Right lobe of liver (tissue), 4 donors: ENCODE data around the gene RMDN2.

ENCODE experiments used
- POLR2A ChIP-seq: fragments of 450-650 bp; IDR thresholded peaks from one replicate; pipeline ENCODE4 v1.6.1; 2017; ENCODE audit warnings: antibody characterized with exemption, mild to moderate bottlenecking
- TF ChIP-seq, protein P1 (sequence below), 4 donors: fragments of 200-600 bp in 3 of 4; fragments of 450-650 bp in 1 of 4; IDR thresholded peaks; one replicate each; pipeline versions ENCODE4 v1.5.1 to v1.8.0; 2016 to 2022; ENCODE audit warnings: antibody characterized with exemption in 4 of 4, mild to moderate bottlenecking in 2 of 4
- donor health status: DM: no; HTN: no; CAD: no.
- donor health status: DM: no; HTN: no; CAD: no.
- donor health status: DM: no; HTN: yes; CAD: no.

DNA sequence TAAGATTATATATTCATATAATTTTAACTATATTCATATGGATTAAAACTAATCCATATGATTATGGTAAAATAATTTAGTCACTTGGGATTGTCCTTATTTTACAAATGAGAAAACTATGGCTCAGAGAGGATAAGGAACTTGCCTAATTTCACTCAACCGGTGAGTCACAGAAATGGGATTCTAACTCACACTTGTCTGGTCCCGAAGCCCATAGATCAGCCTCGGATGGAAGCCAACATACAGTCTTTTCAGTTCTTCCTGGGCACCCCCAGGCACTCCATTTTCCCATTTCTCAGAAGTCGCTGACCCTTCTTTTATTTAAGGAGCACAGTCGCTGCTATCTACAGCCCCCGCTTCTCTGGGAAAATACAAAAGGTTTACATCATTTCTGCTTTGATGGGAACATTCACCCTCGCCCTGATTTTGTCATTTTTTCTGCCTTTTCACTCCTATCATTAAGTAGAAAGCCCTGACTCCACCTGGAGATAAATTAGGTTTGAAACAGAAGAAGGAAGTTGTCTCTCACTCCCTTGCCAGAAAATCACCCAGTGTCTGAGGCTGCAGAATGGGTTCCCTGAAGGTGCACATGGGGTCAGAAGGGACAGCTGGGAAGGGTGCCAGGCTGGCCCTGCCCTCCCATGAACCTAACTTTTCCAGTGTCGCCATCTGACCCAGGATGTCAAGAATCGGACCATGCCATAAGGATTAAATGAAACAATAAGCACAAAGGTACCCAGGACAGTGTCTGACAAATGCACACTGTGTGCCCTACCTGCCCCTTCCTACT lies 114.2 kb downstream of the RMDN2 start:
- TF ChIP-seq, protein P1, sequence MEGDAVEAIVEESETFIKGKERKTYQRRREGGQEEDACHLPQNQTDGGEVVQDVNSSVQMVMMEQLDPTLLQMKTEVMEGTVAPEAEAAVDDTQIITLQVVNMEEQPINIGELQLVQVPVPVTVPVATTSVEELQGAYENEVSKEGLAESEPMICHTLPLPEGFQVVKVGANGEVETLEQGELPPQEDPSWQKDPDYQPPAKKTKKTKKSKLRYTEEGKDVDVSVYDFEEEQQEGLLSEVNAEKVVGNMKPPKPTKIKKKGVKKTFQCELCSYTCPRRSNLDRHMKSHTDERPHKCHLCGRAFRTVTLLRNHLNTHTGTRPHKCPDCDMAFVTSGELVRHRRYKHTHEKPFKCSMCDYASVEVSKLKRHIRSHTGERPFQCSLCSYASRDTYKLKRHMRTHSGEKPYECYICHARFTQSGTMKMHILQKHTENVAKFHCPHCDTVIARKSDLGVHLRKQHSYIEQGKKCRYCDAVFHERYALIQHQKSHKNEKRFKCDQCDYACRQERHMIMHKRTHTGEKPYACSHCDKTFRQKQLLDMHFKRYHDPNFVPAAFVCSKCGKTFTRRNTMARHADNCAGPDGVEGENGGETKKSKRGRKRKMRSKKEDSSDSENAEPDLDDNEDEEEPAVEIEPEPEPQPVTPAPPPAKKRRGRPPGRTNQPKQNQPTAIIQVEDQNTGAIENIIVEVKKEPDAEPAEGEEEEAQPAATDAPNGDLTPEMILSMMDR (IDR thresholded peaks at IDR 0.05), result no peak
- no peak for TF ChIP-seq POLR2A
